GM12878 (cell line): ENCODE measurements around the gene NCBP3. TPM values are rescaled to one million over a fixed set of nuclear protein-coding genes. Genes with fewer than 3 reads are reported as not detected.
A peak's percentile ranks its signal among the peaks of the same experiment; 100 is the strongest.

ENCODE experiments used
- BCL11A ChIP-seq: IDR thresholded peaks from 2 replicates; pipeline ENCODE4 v1.6.1; 2011; ENCODE audit warnings: low read depth, low read length
- E2F4 ChIP-seq: IDR thresholded peaks from 2 replicates; pipeline ENCODE4 v1.6.1; 2012; ENCODE audit warnings: low read depth, low read length, improper control_type of control experiment
- EZH2 ChIP-seq: IDR thresholded peaks from 2 replicates; pipeline ENCODE4 v1.6.1; 2012; ENCODE audit warnings: low read depth, mild to moderate bottlenecking, control low read depth, inconsistent platforms, low read length, borderline replicate concordance; ENCODE audit not compliant: control insufficient read depth
- GABPA ChIP-seq: IDR thresholded peaks from 2 replicates; pipeline ENCODE4 v1.6.1; 2014; ENCODE audit warnings: antibody characterized with exemption, low read depth, mild to moderate bottlenecking, inconsistent platforms
- IKZF2 ChIP-seq, 2 experiments: fragments of 450-650 bp; IDR thresholded peaks; 2 replicates each; pipeline ENCODE4 v1.6.1; 2017; ENCODE audit warnings: mild to moderate bottlenecking in 2 of 2, moderate library complexity in 2 of 2
- JUNB ChIP-seq: IDR thresholded peaks from 2 replicates; pipeline ENCODE4 v1.6.1; 2016; ENCODE audit warnings: antibody characterized with exemption, mild to moderate bottlenecking
- MYB ChIP-seq: fragments of 150-350 bp; IDR thresholded peaks from 2 replicates; pipeline ENCODE4 v1.6.1; 2014; ENCODE audit warnings: mild to moderate bottlenecking, low read depth, low read length, borderline replicate concordance
- NR2C2 ChIP-seq: IDR thresholded peaks from 2 replicates; pipeline ENCODE4 v1.6.1; 2011; ENCODE audit warnings: borderline replicate concordance, low read depth; ENCODE audit not compliant: control insufficient read depth, insufficient read length
- PAX5 ChIP-seq: IDR thresholded peaks from 2 replicates; pipeline ENCODE4 v1.6.1; 2011; ENCODE audit warnings: low read depth, low read length, borderline replicate concordance
- SIN3A ChIP-seq: IDR thresholded peaks from 2 replicates; pipeline ENCODE4 v1.6.1; 2012; ENCODE audit warnings: low read depth, low read length, improper control_type of control experiment
- SMARCA5 ChIP-seq: fragments of 450-650 bp; IDR thresholded peaks from 2 replicates; pipeline ENCODE4 v1.6.1; 2017; ENCODE audit warnings: mild to moderate bottlenecking
- SPI1 ChIP-seq: IDR thresholded peaks from 2 replicates; pipeline ENCODE4 v1.6.1; 2011; ENCODE audit warnings: low read depth, mild to moderate bottlenecking, low read length, moderate library complexity, borderline replicate concordance; ENCODE audit not compliant: insufficient read depth
- TBL1XR1 ChIP-seq: IDR thresholded peaks from 2 replicates; pipeline ENCODE4 v1.6.1; 2012; ENCODE audit warnings: low read depth, low read length, improper control_type of control experiment
- ZNF24 ChIP-seq: fragments of 450-650 bp; IDR thresholded peaks from 2 replicates; pipeline ENCODE4 v1.6.1; 2017; ENCODE audit warnings: antibody characterized with exemption, mild to moderate bottlenecking
- polyA plus RNA-seq, 11 experiments: library from polyadenylated mRNA; depleted of rRNA in 4 of 11; unstranded in 6 of 11; stranded (reverse) in 5 of 11; fragments of >200 nt; fragmentation: Nextera tagmentation in 4 of 11; fragmentation: Illumina TruSeq in 1 of 11; extraction: Ambion mirVana in 4 of 11; extraction: Trizol in 1 of 11; gene quantifications; 1 replicate in 1 of 11; 2 replicates in 10 of 11; pipeline versions ENCODE4 v1.2.1 to v1.2.3, GENCODE V29; 2011 to 2016; ENCODE audit warnings: inconsistent platforms in 2 of 11, missing spikeins in 2 of 11, low read depth in 1 of 11
- total RNA-seq, 4 experiments: library from RNA; depleted of rRNA in 3 of 4; stranded (reverse); fragments of >200 nt in 3 of 4; fragmentation: Illumina TruSeq in 1 of 4; extraction: Trizol in 1 of 4; gene quantifications; 2 replicates each; pipeline versions ENCODE4 v1.2.1 to v1.2.3, GENCODE V29; 2013 to 2021
- TF ChIP-seq, protein P1 (sequence below): fragments of 450-650 bp; IDR thresholded peaks from 2 replicates; pipeline ENCODE4 v1.6.1; 2017; ENCODE audit warnings: low read depth, mild to moderate bottlenecking, moderate library complexity
- TF ChIP-seq, protein P2 (sequence below): IDR thresholded peaks from 2 replicates; pipeline ENCODE4 v1.6.1; 2011; ENCODE audit warnings: borderline replicate concordance, low read depth, mild to moderate bottlenecking, moderate library complexity, low read length; ENCODE audit not compliant: insufficient read depth, poor library complexity, severe bottlenecking
- TF ChIP-seq, protein P3 (sequence below): fragments of 150-350 bp; IDR thresholded peaks from 2 replicates; pipeline ENCODE4 v1.6.1; 2014; ENCODE audit warnings: mild to moderate bottlenecking, low read depth, low read length

The NCBP3 gene
- total and polyA plus RNA-seq, 10 of the 15 experiments (the other 5 are each of a cell fraction or from before 2014, with no cell fraction given): 5.2 to 32.0 (median 23.2) TPM

DNA sequence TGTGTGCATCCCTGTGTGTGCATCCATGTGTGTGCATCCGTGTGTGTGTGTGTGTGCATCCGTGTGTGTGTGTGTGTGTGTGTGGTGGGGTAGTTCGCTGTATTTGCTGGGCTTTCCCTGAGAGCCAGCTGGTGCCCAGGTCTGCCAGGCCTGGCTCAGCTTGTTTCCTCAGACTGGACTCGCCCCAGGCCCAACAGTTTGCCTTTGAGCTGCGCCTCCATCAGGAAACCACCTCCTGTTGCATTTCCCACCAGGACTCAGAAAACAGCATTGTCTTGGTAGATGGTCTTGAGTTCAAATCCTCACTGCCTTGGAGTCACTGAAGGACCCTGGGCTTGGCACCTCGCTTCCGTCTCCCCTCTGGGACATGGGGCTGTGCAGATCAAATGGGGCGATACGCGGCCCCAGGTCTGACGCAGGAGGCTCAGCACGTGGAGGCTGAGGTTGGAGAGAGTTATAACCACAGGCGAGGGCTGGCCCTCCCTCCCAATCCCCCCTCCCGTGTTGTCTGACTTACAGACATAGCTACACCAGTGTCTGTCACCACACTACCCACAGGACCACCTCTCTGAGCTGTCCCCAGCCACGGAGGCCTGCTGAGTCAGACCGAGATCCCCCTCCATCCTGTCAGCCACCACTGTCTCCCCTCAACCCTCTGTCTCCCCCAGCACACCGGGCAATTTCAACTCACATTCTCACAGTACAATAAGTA lies 49.8 kb downstream of the NCBP3 start (continued):
- TF ChIP-seq, protein P1, sequence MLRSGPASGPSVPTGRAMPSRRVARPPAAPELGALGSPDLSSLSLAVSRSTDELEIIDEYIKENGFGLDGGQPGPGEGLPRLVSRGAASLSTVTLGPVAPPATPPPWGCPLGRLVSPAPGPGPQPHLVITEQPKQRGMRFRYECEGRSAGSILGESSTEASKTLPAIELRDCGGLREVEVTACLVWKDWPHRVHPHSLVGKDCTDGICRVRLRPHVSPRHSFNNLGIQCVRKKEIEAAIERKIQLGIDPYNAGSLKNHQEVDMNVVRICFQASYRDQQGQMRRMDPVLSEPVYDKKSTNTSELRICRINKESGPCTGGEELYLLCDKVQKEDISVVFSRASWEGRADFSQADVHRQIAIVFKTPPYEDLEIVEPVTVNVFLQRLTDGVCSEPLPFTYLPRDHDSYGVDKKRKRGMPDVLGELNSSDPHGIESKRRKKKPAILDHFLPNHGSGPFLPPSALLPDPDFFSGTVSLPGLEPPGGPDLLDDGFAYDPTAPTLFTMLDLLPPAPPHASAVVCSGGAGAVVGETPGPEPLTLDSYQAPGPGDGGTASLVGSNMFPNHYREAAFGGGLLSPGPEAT: peak; percentile 93
- TF ChIP-seq SMARCA5 (peak; percentile 24; the same call in 1 of the 2 replicates), BCL11A (peak; percentile 89), E2F4 (no peak), GABPA (no peak), EZH2 (no peak), NR2C2 (no peak), MYB (peak; percentile 47; the same call in 1 of the 2 replicates), SPI1 (no peak), TBL1XR1 (peak; percentile 89; the same call in 1 of the 2 replicates), IKZF2 (IDR thresholded peaks at IDR 0.05) (peak; percentile 83 to 86; a peak in 3 of 4 replicates), ZNF24 (peak; percentile 44; the same call in 1 of the 2 replicates), PAX5 (peak; percentile 95), JUNB (peak; percentile 95), SIN3A (no peak)
- TF ChIP-seq, protein P2, sequence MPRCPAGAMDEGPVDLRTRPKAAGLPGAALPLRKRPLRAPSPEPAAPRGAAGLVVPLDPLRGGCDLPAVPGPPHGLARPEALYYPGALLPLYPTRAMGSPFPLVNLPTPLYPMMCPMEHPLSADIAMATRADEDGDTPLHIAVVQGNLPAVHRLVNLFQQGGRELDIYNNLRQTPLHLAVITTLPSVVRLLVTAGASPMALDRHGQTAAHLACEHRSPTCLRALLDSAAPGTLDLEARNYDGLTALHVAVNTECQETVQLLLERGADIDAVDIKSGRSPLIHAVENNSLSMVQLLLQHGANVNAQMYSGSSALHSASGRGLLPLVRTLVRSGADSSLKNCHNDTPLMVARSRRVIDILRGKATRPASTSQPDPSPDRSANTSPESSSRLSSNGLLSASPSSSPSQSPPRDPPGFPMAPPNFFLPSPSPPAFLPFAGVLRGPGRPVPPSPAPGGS: peak; percentile 89
- TF ChIP-seq, protein P3, sequence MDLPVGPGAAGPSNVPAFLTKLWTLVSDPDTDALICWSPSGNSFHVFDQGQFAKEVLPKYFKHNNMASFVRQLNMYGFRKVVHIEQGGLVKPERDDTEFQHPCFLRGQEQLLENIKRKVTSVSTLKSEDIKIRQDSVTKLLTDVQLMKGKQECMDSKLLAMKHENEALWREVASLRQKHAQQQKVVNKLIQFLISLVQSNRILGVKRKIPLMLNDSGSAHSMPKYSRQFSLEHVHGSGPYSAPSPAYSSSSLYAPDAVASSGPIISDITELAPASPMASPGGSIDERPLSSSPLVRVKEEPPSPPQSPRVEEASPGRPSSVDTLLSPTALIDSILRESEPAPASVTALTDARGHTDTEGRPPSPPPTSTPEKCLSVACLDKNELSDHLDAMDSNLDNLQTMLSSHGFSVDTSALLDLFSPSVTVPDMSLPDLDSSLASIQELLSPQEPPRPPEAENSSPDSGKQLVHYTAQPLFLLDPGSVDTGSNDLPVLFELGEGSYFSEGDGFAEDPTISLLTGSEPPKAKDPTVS: no peak
